WI38 (cell line): Measurements from ENCODE around the gene SLC39A1.
A peak's percentile ranks its signal among the peaks of the same experiment; 100 is the strongest.

Experiments used
- H3K4me3 ChIP-seq: 2 replicates; pipeline ENCODE4 v1.5.1; 2011; ENCODE audit warnings: low read depth, mild to moderate bottlenecking, control low read depth, low read length
- TF ChIP-seq, protein P1 (sequence below): IDR thresholded peaks from 2 replicates; pipeline ENCODE4 v1.5.1; 2012; ENCODE audit warnings: low read depth, mild to moderate bottlenecking, control low read depth, low read length

The SLC39A1 gene

DNA sequence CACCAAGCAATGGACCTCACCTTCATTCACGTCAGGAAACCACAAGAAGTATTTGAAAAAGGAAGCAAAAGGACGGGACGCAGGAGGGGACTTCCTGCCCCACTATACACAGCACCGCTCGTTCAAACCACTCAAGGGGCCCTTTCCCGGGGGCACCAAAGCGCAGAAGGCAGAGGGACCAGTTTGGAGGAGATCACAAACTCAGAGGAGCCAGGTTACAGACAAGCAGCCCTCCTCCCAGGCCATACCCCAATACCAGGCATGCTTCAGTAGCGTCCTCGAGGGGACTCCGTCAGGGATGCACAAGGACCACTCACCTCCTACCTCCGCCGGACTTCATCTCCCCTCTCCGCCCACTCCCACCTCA, 5.6 kb downstream of the SLC39A1 start:
- H3K4me3 ChIP-seq: peak overlapping the region; percentile 95
- TF ChIP-seq, protein P1, sequence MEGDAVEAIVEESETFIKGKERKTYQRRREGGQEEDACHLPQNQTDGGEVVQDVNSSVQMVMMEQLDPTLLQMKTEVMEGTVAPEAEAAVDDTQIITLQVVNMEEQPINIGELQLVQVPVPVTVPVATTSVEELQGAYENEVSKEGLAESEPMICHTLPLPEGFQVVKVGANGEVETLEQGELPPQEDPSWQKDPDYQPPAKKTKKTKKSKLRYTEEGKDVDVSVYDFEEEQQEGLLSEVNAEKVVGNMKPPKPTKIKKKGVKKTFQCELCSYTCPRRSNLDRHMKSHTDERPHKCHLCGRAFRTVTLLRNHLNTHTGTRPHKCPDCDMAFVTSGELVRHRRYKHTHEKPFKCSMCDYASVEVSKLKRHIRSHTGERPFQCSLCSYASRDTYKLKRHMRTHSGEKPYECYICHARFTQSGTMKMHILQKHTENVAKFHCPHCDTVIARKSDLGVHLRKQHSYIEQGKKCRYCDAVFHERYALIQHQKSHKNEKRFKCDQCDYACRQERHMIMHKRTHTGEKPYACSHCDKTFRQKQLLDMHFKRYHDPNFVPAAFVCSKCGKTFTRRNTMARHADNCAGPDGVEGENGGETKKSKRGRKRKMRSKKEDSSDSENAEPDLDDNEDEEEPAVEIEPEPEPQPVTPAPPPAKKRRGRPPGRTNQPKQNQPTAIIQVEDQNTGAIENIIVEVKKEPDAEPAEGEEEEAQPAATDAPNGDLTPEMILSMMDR: no peak

DNA sequence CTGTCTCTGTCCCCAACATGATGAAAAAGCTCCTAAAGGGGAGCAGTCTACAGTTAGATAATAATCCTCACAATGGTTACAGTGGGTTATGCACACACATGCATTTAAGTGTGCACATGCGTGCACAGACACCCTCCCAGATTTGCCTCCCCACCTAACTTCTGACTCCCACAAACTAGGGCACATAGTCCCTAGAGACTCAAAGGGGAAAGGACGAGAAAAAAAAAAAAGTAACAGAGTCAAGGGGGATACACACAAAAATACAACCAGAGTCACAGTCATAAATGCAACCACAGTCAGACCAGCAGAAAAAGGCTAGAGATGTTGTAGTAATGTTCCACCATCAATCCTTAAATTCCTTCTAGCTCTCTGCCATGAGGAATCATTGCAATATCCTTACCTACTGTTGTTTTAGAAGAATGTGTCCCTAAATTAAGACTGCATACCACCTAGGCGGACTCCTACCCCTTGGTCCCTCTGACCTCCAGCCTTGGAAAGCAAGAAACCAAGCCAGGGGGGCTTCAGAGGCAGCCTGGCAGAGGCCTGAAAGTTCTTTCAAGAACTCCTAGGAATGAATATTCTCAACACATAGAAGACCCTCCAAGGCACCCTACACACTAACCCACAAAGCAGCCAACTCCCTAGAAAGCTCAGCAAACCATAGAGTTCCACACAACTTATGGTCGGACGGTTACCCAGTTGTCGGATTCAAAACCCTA, 6.2 kb downstream of the SLC39A1 start:
- TF ChIP-seq, protein P1: no peak
- H3K4me3 ChIP-seq: peak overlapping the region; percentile 95

DNA sequence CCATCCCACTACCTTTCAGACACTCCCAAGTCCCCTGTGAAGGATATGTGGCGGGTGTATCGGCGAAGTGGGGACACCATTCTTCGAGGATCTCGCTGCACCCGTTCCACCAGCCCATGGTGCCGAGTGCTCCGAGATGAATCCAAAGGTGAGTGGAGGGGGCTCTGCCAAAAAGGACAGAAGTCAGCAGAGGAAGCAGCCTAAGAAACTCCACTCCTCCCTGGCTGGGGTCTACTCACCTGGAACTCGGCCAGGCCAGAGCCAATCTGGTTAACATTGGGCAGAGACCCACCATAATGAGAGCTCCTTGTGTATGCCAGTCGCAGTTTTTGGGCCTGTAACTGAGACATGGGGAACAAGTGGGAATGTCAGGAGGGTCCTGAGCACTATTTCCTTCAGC, 8.5 kb downstream of the SLC39A1 start:
- TF ChIP-seq, protein P1: no peak
- no peak overlapping the region for H3K4me3 ChIP-seq

DNA sequence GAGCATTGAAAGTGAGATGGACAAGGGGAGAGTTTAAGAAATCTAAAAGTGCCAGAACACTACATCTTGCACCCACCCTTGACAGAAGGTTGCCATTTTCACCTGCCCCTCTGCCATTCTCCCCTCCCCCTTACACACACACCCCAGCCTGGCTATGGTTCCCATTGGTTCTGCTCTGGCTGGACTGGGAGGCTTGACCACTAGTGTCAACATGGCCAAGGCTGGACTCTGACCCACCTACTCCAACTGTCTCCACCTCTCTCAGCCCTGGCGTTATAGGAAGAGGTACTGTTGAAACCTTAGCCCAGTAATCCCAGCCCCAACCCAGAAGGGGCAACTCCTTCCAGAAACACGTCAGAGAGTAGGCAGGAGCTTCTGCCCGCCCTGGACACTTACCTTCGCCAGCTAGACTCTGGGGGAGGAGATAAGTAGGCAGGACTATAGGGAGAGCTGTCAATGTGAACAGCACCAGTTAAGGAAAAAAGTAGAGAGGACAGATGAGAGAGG, 9.4 kb downstream of the SLC39A1 start:
- H3K4me3 ChIP-seq: no peak overlapping the region
- TF ChIP-seq, protein P1: no peak

DNA sequence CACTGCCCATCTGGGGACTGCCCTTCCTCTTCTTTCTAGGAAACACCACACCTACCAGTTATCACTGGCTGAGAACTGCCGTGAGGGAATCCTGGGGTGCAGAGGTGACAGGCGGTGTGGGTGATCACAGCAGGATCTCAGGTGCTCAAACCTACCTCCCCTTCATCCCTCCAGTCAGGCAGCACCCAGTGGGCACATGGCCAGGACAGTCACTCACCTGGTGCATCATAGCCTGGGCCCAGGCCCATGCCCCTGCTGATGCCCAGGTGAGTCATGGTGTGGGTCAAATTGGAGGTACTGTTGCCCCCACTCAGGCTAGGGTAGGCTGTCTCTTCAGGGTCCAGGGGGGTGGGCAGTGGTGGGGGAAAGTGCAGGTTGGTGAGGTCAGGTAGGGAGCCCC, 11.5 kb downstream of the SLC39A1 start:
- TF ChIP-seq, protein P1: no peak
- H3K4me3 ChIP-seq: no peak overlapping the region

DNA sequence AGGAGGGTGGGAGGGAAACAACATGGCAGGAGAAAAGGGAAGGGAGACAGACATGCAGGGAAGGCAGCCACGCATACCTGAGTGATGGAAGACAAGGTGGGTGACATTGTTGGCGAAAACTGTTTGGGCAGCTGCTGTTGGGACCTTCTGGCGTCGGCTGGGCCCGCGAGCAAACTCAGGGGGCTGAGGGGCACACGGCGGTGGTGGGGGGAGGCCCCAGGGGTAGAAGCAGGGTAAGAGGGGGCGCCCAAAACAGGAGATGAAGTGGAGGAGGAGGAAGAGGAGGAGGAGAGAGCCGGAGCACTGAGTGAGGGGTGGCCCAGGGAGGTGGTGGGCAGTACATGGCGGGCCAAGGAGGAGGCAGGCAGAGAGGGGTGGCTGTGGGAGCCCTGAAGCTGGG, 12.2 kb downstream of the SLC39A1 start:
- TF ChIP-seq, protein P1: no peak
- no peak overlapping the region for H3K4me3 ChIP-seq

DNA sequence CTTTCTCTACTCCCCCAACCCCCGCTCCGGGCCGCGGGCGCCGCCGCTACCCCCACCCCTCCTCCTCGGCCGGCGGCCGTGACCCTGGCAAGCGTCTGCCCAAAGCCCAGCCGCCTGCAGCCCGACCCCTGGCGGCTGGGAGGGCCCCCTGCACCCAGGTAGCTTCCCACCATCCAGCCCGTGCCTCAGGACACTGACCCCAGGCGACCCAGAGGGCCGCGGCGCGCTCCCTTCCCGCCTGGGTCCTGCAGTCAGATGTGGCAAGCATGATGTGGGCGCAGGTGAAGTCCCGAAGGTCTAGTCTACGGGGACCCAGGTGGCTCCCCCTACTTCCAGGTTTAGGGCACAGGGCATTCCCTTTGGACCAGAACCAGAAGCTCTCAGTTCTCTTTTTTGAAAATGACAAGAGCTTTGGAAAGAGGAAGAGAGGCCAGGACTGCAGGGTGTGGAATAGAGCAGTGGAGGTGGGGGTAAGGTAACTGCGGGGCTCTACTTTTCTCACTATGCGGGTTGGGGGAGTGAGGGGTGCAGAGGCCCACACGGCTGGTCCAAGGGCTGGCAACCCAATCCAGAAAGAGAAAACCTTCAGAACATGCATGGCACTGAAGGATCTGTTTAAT, 16.6 kb downstream of the SLC39A1 start, which contains the start of gene DENND4B:
Gene DENND4B (minus strand): TSS at position 97 of the 620 bp plus-strand sequence. CDS start 2,344 bp downstream, outside the sequence.
- peak within 1 kb of the TSS; percentile 84 for H3K4me3 ChIP-seq
- TF ChIP-seq, protein P1: peak; percentile 85
